K562 (cell line): ENCODE measurements around the gene RPS2. TPM values are rescaled to one million over a fixed set of nuclear protein-coding genes. Genes with fewer than 3 reads are reported as not detected.

Experiments
- ATAC-seq: fragments of 200-7000 bp; cut with Tn5 transposase; 3 replicates; pipeline ENCODE4 v1.9.1; 2020; ENCODE audit warnings: moderate library complexity
- BruUV-seq: library from RNA; stranded (reverse); fragments of 400-500 nt; replicated peaks from 2 replicates; lab custom pipeline; 2021; lab: Mats Ljungman, UMichigan
- CTCF ChIA-PET: fragments of 300-600 bp; formaldehyde crosslinking; extraction: SDS; loops from one replicate; lab custom pipeline; 2021; ENCODE audit warnings: low intra/inter-chr PET ratio; lab: Yijun Ruan, JAX
- POLR2A ChIA-PET: fragments of 300-600, 350-650 bp; sonication (Branson Sonifier 250); formaldehyde crosslinking; extraction: SDS; loops from one replicate; lab custom pipeline; 2021; ENCODE audit warnings: antibody characterized with exemption, inconsistent platforms; lab: Yijun Ruan, JAX
- DNase-seq, 4 experiments: peaks; one replicate each; pipeline versions ENCODE4 v3.0.0 to v3.0.0-alpha.2; 2011 to 2018; ENCODE audit warnings: low spot score in 3 of 4, mixed read lengths in 3 of 4; ENCODE audit errors: extremely low read depth in 1 of 4
- FAIRE-seq: peaks from 2 replicates; lab custom pipeline; 2011; peaks lifted over from hg19 to GRCh38; lab: Jason Lieb, UNC
- H2AFZ ChIP-seq: 2 replicates; pipeline ENCODE4 v1.6.0; 2011; ENCODE audit warnings: low read depth, low read length, control low read depth, inconsistent platforms
- H3K27ac ChIP-seq: fragments of 200-600 bp; 3 replicates; pipeline ENCODE4 v1.8.0; 2011; ENCODE audit warnings: low read depth, mild to moderate bottlenecking, control low read depth, inconsistent platforms, low read length, moderate library complexity, mixed read lengths; ENCODE audit errors: extremely low read depth
- H3K27me3 ChIP-seq, 2 experiments: fragments of 300-600 bp in 1 of 2; 2 replicates in 1 of 2; 3 replicates in 1 of 2; pipeline versions ENCODE4 v1.6.0 to v1.8.0; 2011; ENCODE audit warnings: inconsistent platforms in 2 of 2, low read length in 2 of 2, mild to moderate bottlenecking in 1 of 2, mixed read lengths in 1 of 2, moderate library complexity in 1 of 2; ENCODE audit not compliant: control insufficient read depth in 2 of 2, insufficient read depth in 2 of 2
- H3K36me3 ChIP-seq: fragments of 300-600 bp; 3 replicates; pipeline ENCODE4 v1.8.0; 2011; ENCODE audit warnings: mild to moderate bottlenecking, low read length, inconsistent platforms; ENCODE audit not compliant: control insufficient read depth, insufficient read depth
- H3K4me1 ChIP-seq, 2 experiments: fragments of 200-600 bp in 1 of 2; replicated peaks in 1 of 2; 2 replicates in 1 of 2; 3 replicates in 1 of 2; pipeline versions ENCODE4 v1.5.1 to v1.8.0; 2011; ENCODE audit warnings: inconsistent platforms in 2 of 2, low read length in 2 of 2, mild to moderate bottlenecking in 1 of 2, mixed read lengths in 1 of 2, moderate library complexity in 1 of 2; ENCODE audit not compliant: control insufficient read depth in 2 of 2, insufficient read depth in 2 of 2
- H3K4me2 ChIP-seq: 2 replicates; pipeline ENCODE4 v1.6.1; 2011; ENCODE audit warnings: low read length, control low read depth, inconsistent platforms, mixed read lengths; ENCODE audit not compliant: insufficient read depth
- H3K4me3 ChIP-seq: fragments of 200-600 bp; sonication (generic), shearing (Covaris generic); 2 replicates; pipeline ENCODE4 v1.5.1; 2016; ENCODE audit warnings: control low read depth, inconsistent platforms
- H3K79me2 ChIP-seq: fragments of 200-600 bp; 3 replicates; pipeline ENCODE4 v1.8.0; 2011; ENCODE audit warnings: low read length, inconsistent platforms; ENCODE audit not compliant: control insufficient read depth, insufficient read depth
- H3K9ac ChIP-seq, 2 experiments: 2 replicates each; pipeline versions ENCODE4 v1.6.0 to v1.6.1; 2011; ENCODE audit warnings: low read depth in 2 of 2, low read length in 2 of 2, control low read depth in 1 of 2, inconsistent platforms in 1 of 2, mild to moderate bottlenecking in 1 of 2, mixed read lengths in 1 of 2; ENCODE audit not compliant: insufficient read depth in 1 of 2
- H3K9me1 ChIP-seq: one replicate; pipeline ENCODE4 v1.6.0; 2011; ENCODE audit warnings: inconsistent platforms, mild to moderate bottlenecking, low read length, moderate library complexity; ENCODE audit not compliant: control insufficient read depth, insufficient read depth
- H3K9me3 ChIP-seq: replicated peaks from 2 replicates; pipeline ENCODE4 v1.5.1; 2011; ENCODE audit warnings: low read depth, low read length, inconsistent platforms; ENCODE audit not compliant: control insufficient read depth, insufficient read depth
- H4K20me1 ChIP-seq: replicated peaks from 2 replicates; pipeline ENCODE4 v1.6.1; 2011; ENCODE audit warnings: low read length, inconsistent platforms, mixed read lengths; ENCODE audit not compliant: control insufficient read depth, insufficient read depth
- CC2D1A ChIP-seq: fragments of 450-650 bp; IDR thresholded peaks from 2 replicates; pipeline ENCODE4 v1.6.1; 2017; ENCODE audit warnings: mild to moderate bottlenecking
- CCAR2 ChIP-seq: fragments of 200-400 bp; formaldehyde crosslinking; IDR thresholded peaks from 2 replicates; pipeline ENCODE4 v1.6.1; 2017; ENCODE audit warnings: mild to moderate bottlenecking, low read depth, low read length
- CGGBP1 ChIP-seq: fragments of 250-450 bp; sonication (Bioruptor Pico); IDR thresholded peaks from 2 replicates; pipeline ENCODE4 v1.9.0; 2021; ENCODE audit warnings: mild to moderate bottlenecking
- E2F6 ChIP-seq, 2 experiments: IDR thresholded peaks; 2 replicates each; pipeline ENCODE4 v1.6.1; 2011; ENCODE audit warnings: borderline replicate concordance in 1 of 2, control low read depth in 1 of 2, low read depth in 1 of 2, low read length in 1 of 2, mild to moderate bottlenecking in 1 of 2, mixed read lengths in 1 of 2, moderate library complexity in 1 of 2; ENCODE audit not compliant: insufficient read depth in 1 of 2, insufficient read length in 1 of 2, poor library complexity in 1 of 2, severe bottlenecking in 1 of 2; ENCODE audit errors: extremely low read depth in 1 of 2
- FOS ChIP-seq: IDR thresholded peaks from 3 replicates; pipeline ENCODE4 v1.6.1; 2011; ENCODE audit not compliant: insufficient read length; ENCODE audit errors: extremely low read depth
- GABPB1 ChIP-seq: sonication (generic); formaldehyde crosslinking; IDR thresholded peaks from 2 replicates; pipeline ENCODE4 v1.8.0; 2022; ENCODE audit warnings: mild to moderate bottlenecking, missing genetic modification reagents
- HDAC6 ChIP-seq: IDR thresholded peaks from 2 replicates; pipeline ENCODE4 v1.6.1; 2012; ENCODE audit warnings: low read depth, mild to moderate bottlenecking, control low read depth, inconsistent platforms, low read length, moderate library complexity
- HNRNPUL1 ChIP-seq: fragments of 200-400 bp; formaldehyde crosslinking; IDR thresholded peaks from 2 replicates; pipeline ENCODE4 v1.6.1; 2017; ENCODE audit warnings: low read length
- ILF3 ChIP-seq: fragments of 450-650 bp; IDR thresholded peaks from 2 replicates; pipeline ENCODE4 v1.6.1; 2018; ENCODE audit warnings: antibody characterized with exemption, mild to moderate bottlenecking, moderate library complexity, borderline replicate concordance
- KDM1A ChIP-seq, 2 experiments: fragments of 450-650 bp; IDR thresholded peaks; 2 replicates each; pipeline ENCODE4 v1.6.1; 2016; ENCODE audit warnings: mild to moderate bottlenecking in 2 of 2
- KLF6 ChIP-seq: fragments of 250-450 bp; sonication (Bioruptor Pico); IDR thresholded peaks from 2 replicates; pipeline ENCODE4 v1.4.0; 2020; ENCODE audit warnings: mild to moderate bottlenecking, moderate library complexity, borderline replicate concordance
- MLX ChIP-seq, 2 experiments: fragments of 450-650 bp in 1 of 2; sonication (generic) in 1 of 2; formaldehyde crosslinking; conservative IDR thresholded peaks; 2 replicates each; pipeline versions ENCODE4 v1.4.0 to v1.8.1; 2020 to 2022; ENCODE audit warnings: mild to moderate bottlenecking in 1 of 2, missing genetic modification reagents in 1 of 2
- NFE2 ChIP-seq: IDR thresholded peaks from 2 replicates; pipeline ENCODE4 v1.6.1; 2014; ENCODE audit warnings: antibody characterized with exemption, low read depth
- NFIC ChIP-seq: fragments of 450-650 bp; IDR thresholded peaks from 2 replicates; pipeline ENCODE4 v1.6.1; 2017; ENCODE audit warnings: mild to moderate bottlenecking, inconsistent platforms
- WGBS: fragments of 100-300 bp; shearing (Covaris generic); methylation state at CpG from one replicate; pipeline ENCODE4 v1.1.6; 2016; ENCODE audit warnings: low coverage, mixed read lengths; ENCODE audit not compliant: insufficient coverage; ENCODE audit errors: missing lambda C conversion rate; 5-methylcytosine and 5-hydroxymethylcytosine counted together
- in situ Hi-C: fragments of 300-500 bp; cut with MboI; formaldehyde crosslinking; loops from 4 replicates; pipeline ENCODE4 v1.15.0; 2018; ENCODE audit warnings: inconsistent platforms, mixed read lengths
- intact Hi-C: fragments of 100-400 bp; cut with micrococcal nuclease; formaldehyde crosslinking; loops from 2 replicates; pipeline ENCODE4 v1.14.2; 2022
- polyA plus RNA-seq, 8 experiments: library from polyadenylated mRNA; depleted of rRNA in 4 of 8; stranded (reverse) in 5 of 8; unstranded in 3 of 8; fragments of >200 nt; fragmentation: Nextera tagmentation in 2 of 8; fragmentation: Illumina TruSeq in 1 of 8; extraction: Ambion mirVana in 2 of 8; extraction: Trizol in 1 of 8; gene quantifications; 2 replicates each; pipeline versions ENCODE4 v1.2.1 to v1.2.3, GENCODE V29; 2011 to 2014; ENCODE audit warnings: inconsistent platforms in 1 of 8, missing spikeins in 1 of 8
- total RNA-seq, 7 experiments: library from RNA; depleted of rRNA in 6 of 7; stranded (reverse); fragments of >200 nt in 6 of 7; fragmentation: Illumina TruSeq in 2 of 7; extraction: Trizol in 2 of 7; gene quantifications; 2 replicates each; pipeline versions ENCODE4 v1.2.1 to v1.2.3, GENCODE V29; 2011 to 2021; ENCODE audit warnings: low replicate concordance in 1 of 7
- TF ChIP-seq, protein P1 (sequence below): IDR thresholded peaks from 2 replicates; pipeline ENCODE4 v1.6.1; 2011; ENCODE audit warnings: borderline replicate concordance, low read depth, mild to moderate bottlenecking, moderate library complexity, low read length; ENCODE audit not compliant: insufficient read depth, poor library complexity, severe bottlenecking
- TF ChIP-seq, protein P2 (sequence below): fragments of 250-450 bp; sonication (Bioruptor Pico); IDR thresholded peaks from 2 replicates; pipeline ENCODE4 v1.8.0; 2021; ENCODE audit warnings: borderline replicate concordance, mild to moderate bottlenecking, moderate library complexity; ENCODE audit not compliant: poor library complexity, severe bottlenecking

The RPS2 gene
- total and polyA plus RNA-seq, 9 of the 15 experiments (the other 6 are each of a cell fraction or from before 2014, with no cell fraction given) = 834 to 4,794 (median 3,793) TPM

GRCh38 chr16:1926271-1926670 is 38.4 kb downstream of the RPS2 start:
- POLR2A ChIA-PET = no interaction called here
- DNase-seq (no peak), FAIRE-seq (no peak), ATAC-seq (no peak)
- Histone ChIP-seq H3K9ac (peak overlapping the region in 1 of 2 experiments; percentile 85; a peak in 2 of 4 replicates), H3K27ac (no peak overlapping the region), H3K79me2 (no peaks in the 10 kb centered on the region), H3K4me2 (no peak overlapping the region), H3K4me3 (no peak overlapping the region), H3K27me3 (no peaks in the 10 kb centered on the region), H2AFZ (no peak overlapping the region), H3K9me1 (no peaks in the 10 kb centered on the region), H3K4me1 (peaks cover 10 to 40% of the 10 kb centered on the region in 2 experiments; a peak in 4 of 5 replicates), H4K20me1 (no peaks in the 10 kb centered on the region), H3K9me3 (no peaks in the 10 kb centered on the region), H3K36me3 (no peaks in the 10 kb centered on the region)
- in situ Hi-C loops (no loop called here), intact Hi-C loops (no loop called here)
- WGBS = 50% methylated on average over 7 of the region's 11 CpGs
- BruUV-seq = no TSS peak
- CTCF ChIA-PET = no interaction called here
- TF ChIP-seq NFIC = peak; percentile 73
- no peak for TF ChIP-seq HNRNPUL1
- no peak for TF ChIP-seq NFE2
- no peak for TF ChIP-seq MLX (CRISPR knock-in tag; conservative IDR thresholded peaks at IDR 0.05)
- no peak for TF ChIP-seq KLF6 (CRISPR knock-in tag)
- TF ChIP-seq KDM1A (IDR thresholded peaks at IDR 0.05) = peak in 1 of 2 experiments; percentile 37; a peak in 1 of 4 replicates
- TF ChIP-seq E2F6 (IDR thresholded peaks at IDR 0.05; ENCODE audit: borderline replicate concordance in 1 of 2, extremely low read depth in 1 of 2, insufficient read depth in 1 of 2, insufficient read length in 1 of 2, low read depth in 1 of 2, low read length in 1 of 2, poor library complexity in 1 of 2, severe bottlenecking in 1 of 2) = no peak
- no peak for TF ChIP-seq HDAC6
- TF ChIP-seq CC2D1A = no peak
- TF ChIP-seq CCAR2 = no peak
- no peak for TF ChIP-seq CGGBP1 (CRISPR knock-in tag)
- TF ChIP-seq, protein P1, sequence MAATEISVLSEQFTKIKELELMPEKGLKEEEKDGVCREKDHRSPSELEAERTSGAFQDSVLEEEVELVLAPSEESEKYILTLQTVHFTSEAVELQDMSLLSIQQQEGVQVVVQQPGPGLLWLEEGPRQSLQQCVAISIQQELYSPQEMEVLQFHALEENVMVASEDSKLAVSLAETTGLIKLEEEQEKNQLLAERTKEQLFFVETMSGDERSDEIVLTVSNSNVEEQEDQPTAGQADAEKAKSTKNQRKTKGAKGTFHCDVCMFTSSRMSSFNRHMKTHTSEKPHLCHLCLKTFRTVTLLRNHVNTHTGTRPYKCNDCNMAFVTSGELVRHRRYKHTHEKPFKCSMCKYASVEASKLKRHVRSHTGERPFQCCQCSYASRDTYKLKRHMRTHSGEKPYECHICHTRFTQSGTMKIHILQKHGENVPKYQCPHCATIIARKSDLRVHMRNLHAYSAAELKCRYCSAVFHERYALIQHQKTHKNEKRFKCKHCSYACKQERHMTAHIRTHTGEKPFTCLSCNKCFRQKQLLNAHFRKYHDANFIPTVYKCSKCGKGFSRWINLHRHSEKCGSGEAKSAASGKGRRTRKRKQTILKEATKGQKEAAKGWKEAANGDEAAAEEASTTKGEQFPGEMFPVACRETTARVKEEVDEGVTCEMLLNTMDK = no peak
- TF ChIP-seq ILF3 = no peak
- no peak for TF ChIP-seq GABPB1 (CRISPR knock-in tag)
- no peak for TF ChIP-seq FOS
- TF ChIP-seq, protein P2, sequence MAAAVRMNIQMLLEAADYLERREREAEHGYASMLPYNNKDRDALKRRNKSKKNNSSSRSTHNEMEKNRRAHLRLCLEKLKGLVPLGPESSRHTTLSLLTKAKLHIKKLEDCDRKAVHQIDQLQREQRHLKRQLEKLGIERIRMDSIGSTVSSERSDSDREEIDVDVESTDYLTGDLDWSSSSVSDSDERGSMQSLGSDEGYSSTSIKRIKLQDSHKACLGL (CRISPR knock-in tag) = no peak
